Loucy (cell line): ENCODE data around the gene TPM4.

Source experiments
- EZH2phosphoT487 ChIP-seq: fragments of 200-600 bp; IDR thresholded peaks from 2 replicates; pipeline ENCODE4 v1.6.1; 2018; ENCODE audit warnings: antibody characterized with exemption, mild to moderate bottlenecking, moderate library complexity, borderline replicate concordance
- TF ChIP-seq, protein P1 (sequence below): fragments of 200-600 bp; sonication (generic); conservative IDR thresholded peaks from 2 replicates; pipeline ENCODE4 v1.5.1; 2014; ENCODE audit warnings: mild to moderate bottlenecking, antibody characterized with exemption, low read length

DNA sequence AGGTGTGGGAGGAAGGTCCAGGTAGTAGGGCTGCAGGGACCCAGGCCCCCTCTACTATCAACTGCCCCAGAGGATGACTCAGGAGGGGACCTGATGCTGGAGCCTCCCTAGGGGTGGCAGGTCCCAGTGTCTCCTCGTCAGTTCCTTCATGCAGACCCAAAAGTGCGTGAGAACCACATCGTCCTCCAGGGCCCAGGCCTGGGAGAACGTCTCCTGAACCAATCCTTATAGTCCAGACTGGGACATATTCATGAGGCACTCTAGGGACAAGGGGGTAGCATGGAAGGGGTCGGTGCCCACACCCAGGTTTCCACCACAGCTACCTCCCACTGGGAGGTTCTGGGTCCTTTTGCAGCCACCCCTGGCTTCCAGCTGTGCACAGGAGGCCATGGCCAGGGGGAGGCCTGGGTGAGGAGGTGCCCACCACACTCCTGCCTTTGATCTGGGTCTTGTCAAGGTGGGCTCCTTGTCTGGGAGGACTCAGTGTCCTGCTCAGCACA, 38.0 kb upstream of the TPM4 start:
- TF ChIP-seq, protein P1, sequence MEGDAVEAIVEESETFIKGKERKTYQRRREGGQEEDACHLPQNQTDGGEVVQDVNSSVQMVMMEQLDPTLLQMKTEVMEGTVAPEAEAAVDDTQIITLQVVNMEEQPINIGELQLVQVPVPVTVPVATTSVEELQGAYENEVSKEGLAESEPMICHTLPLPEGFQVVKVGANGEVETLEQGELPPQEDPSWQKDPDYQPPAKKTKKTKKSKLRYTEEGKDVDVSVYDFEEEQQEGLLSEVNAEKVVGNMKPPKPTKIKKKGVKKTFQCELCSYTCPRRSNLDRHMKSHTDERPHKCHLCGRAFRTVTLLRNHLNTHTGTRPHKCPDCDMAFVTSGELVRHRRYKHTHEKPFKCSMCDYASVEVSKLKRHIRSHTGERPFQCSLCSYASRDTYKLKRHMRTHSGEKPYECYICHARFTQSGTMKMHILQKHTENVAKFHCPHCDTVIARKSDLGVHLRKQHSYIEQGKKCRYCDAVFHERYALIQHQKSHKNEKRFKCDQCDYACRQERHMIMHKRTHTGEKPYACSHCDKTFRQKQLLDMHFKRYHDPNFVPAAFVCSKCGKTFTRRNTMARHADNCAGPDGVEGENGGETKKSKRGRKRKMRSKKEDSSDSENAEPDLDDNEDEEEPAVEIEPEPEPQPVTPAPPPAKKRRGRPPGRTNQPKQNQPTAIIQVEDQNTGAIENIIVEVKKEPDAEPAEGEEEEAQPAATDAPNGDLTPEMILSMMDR: no peak
- TF ChIP-seq EZH2phosphoT487: no peak
